Fibroblast of upper back skin (primary cell): ENCODE data around the gene SLC12A9.
"Not testable (repeated sequence)": the region's sequence is repeated elsewhere in the genome, so short reads cannot be mapped to it uniquely, and the experiment has no call there.

Experiments
- DNase-seq: peaks from one replicate; pipeline ENCODE4 v3.0.0-alpha.2; 2013

SLC12A9 gene

DNA sequence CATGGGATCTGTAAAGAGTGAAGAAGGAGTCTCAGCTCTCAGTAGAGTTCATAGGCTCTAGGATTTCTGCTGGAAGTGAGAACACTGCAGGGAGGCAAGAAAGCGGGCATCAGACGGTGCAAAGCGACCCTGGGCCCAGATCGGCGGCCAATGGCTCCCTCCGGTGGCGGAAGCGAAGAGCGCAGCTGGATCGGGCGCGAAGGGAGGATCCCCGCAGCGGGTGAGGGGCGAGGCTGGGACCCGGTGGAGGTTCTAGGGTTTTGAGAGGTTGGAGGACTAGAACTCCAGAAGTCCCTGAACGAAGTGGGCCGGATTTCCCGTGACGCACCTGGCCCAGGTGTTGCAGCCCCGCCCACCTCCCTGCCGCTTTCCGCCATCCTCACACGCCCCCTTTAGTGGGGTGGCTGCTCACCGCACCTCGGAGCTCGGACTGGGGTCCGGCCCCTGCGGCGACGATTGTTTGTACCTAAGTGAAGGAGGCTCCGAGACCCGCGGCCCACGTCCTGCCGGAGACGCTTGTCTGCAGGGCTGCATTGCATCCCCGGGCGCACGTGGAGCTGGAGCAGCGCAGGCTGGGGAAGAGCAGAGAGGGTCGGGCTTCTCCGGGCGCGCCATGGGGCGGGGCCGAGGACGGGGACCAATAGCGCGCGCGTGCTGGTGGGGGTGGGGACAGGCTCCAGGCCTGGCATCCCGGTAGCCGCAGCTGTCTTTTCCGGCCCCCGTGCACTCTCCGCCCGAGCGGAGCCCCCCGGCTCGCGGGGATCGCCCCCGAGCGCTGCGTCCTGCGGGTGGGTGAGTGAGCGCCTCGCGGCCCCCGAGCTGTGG lies at the start of gene SLC12A9:
TSS of gene SLC12A9 (plus strand) at position 666 of the 825 bp plus-strand sequence. CDS start 1,485 bp downstream, outside the sequence.
- peak; percentile 90 for DNase-seq

GRCh38 chr7:100802951-100803350 lies 49.6 kb upstream of the SLC12A9 start:
- DNase-seq: no peak

GRCh38 chr7:100803398-100804161 lies 48.9 kb upstream of the SLC12A9 start:
- peak; percentile 85 for DNase-seq

DNA sequence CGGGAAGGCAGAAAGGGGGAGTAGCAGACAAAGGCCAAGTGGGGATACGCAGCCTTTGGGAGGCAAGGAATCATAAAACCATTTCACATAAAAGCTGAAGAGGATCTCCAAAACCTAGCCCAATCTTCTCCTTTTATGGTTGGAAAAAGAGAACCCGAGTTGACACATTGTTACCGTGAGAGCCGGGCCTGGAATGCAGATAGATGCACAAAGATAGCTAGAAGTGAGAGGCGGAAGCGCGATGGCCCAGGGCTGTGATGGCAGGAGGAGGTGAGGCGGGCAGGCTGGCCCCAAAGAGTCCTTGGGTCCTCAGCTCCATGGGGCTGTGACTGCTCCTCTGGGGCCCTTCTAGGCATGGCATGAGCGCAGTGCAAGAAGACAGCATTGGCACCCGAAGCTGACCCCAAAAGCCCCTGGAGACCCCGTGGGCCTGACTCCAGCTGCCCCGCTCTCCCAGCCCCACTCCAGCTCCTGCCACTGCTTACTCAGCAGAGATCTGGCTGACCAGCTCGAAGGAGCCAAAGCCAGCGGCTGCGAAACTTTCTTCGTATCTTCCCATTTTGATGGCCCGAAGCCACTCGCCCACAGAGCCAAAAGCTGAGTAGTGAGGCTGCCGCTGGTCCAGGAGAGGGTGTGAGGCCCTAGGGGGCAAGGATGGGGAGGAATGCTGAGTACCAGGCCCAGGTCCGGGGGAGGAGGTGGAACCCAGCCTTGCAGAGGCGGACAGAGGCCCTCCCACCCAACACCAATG lies 47.7 kb upstream of the SLC12A9 start:
- DNase-seq: no peak

DNA sequence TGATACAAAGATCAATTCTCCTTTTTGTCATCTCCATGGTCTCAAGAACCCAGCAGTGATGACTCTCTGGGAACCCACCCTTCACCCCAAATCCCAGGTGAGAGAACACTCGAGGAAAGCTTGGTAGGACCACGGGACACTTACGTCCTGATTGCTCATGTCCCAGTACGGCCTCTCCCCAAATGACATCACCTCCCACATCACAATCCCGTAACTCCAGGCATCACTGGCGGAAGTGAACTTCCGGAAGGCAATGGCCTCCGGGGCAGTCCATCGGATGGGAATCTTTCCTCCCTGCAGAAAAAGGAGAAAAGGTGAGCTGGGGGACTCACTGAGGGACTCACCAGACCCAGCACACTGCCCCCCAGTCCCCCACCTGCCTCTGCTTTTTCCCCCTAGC lies 46.2 kb upstream of the SLC12A9 start:
- DNase-seq: no peak

DNA sequence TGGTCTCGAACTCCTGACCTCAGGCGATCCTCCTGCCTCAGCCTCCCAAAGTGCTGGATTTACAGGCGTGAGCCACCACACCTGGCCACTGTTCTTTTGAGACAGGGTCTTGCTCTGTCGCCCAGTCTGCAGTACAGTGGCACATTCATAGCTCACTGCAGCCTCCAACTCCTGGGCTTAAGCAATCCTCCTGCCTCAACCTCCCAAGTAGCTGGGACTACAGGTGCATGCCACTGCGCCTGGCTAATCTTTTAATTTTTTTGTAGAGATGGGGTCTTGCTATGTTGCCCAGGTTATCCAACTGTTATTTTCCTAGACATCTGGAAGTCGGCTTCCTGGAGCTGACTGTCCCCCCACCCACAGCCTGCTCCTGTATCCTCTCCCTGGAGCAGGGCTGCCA lies 45.6 kb upstream of the SLC12A9 start:
- DNase-seq: not testable (repeated sequence)

DNA sequence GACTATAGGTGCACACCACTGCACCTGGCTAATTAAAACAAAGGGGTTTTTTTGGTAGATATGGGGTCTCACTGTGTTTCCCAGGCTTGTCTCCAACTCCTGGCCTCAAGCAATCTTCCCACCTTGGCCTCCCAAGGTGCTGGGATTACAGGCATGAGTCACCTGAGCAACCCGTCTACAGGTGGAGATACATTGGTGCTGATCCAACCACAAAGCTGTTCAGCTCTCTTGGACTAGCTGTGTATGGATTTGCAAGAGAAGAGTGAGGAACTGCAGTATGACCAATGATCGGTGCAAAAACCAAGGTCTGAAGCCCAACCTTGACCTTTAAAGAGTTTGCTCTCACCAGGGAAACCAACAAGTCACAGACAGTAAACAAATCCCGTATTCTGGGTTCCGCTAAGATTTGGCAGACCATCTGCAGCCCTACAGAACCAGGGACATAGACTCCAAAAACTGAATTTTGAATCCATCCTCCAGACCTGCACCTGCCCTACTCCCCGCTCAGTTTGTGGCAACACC lies 44.1 kb upstream of the SLC12A9 start:
- DNase-seq: no peak

DNA sequence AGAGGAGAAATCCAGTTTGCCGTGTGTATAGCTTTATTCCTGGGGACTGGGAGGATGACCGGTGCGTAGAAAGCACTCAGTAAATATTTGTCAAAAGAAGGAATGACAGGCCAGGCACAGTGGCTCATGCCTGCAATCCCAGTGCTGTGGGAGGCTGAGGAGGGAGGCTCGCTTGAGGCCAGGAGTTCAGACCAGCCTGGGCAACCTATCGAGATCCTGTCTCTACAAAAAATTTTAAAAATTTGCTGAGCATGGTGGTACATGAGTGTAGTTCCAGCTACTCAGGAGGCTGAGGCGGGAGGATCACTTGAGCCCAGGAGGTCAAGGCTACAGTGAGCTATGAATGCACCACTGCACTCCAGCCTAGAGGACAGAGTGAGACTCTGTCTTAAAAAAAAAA lies 41.0 kb upstream of the SLC12A9 start:
- DNase-seq: no peak

DNA sequence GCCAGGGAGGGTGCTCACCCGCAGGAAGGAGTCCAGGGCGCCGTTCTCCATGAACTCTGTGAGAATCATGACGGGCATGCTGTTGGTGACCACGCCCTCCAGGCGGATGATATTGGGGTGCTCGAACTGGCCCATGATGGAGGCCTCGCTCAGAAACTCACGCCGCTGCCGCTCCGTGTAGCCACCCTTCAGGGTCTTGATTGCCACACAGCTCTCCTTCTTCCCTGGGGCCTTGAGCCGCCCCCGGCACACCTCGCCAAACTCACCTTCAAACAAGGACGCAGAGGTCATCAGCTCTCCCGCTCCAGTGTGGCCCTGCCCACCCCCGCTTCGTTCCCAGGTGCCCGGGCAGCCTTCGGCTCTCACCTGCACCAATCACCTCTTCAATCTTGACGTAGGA lies 39.8 kb upstream of the SLC12A9 start:
- no peak for DNase-seq

GRCh38 chr7:100816515-100816914 lies 36.0 kb upstream of the SLC12A9 start:
- DNase-seq: not testable (repeated sequence)

DNA sequence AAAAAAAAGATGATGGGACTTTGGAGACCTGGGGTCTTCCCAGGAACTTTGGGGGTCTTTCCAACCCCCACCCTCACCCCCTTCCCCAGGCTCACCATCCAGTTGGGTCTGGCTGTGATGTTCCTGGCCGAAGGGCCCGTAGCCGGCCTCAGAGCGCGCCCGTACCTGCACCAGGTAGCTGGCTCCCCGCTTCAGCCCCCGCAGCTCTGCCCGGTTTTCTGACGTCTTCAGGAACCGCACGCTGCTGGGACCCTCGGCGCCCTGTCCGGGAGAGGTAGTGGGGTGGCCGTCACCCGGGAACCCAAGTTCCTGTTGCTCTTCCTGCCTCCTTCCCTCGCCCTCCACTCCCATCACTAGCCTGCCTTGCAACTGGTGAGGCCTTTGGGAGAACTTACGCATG lies 35.4 kb upstream of the SLC12A9 start:
- no peak for DNase-seq

- no peak for DNase-seq
Observed at GRCh38 chr7:100818366-100818765, 34.1 kb upstream of the SLC12A9 start.

GRCh38 chr7:100818825-100819224 lies 33.7 kb upstream of the SLC12A9 start:
- DNase-seq: no peak

GRCh38 chr7:100819586-100819985 lies 32.9 kb upstream of the SLC12A9 start:
- DNase-seq: no peak

DNA sequence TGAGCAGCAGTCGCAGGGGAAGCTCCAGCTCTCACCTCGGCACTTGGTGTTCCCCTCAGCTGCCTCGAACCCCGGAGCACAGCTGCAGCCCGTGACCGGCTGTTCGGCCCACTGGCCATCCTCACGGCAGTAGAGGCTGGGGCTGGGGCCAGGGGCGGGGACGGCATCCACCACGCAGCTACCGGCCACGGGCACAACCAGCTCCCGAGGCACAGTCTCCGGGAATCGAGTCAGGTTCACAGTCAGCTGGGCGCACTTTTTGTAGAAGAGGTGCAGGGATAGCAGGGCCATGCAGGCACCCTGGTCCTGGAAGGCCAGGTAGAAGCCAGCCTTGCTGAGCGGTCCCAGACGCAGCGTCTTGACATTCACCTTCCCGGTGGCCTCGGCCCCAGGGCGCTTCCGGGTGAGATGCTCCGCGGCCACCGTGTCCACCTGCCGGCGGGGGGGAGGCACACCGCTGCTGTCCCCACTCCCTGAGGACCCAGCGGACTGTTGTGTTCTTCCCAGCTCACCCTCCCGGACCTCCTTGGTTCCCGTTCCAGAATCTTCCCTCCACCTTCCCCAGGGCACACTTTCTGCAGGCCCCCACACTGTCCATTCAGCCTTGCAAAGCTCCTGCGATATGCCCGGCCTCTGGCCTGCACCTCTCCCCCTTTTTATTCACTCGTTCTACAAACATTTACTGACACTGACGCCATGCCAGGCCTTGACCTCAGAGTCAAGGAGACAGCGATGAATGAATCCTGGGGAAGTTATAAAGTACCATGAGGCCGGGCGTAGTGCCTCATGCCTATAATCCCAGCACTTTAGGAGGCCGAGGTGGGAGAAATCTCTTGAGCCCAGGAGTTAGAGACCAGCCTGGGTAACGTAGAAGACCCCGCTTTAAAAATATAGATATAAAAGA lies 30.0 kb upstream of the SLC12A9 start:
- no peak for DNase-seq

- DNase-seq: no peak
Observed at GRCh38 chr7:100823140-100823525, 29.4 kb upstream of the SLC12A9 start.

DNA sequence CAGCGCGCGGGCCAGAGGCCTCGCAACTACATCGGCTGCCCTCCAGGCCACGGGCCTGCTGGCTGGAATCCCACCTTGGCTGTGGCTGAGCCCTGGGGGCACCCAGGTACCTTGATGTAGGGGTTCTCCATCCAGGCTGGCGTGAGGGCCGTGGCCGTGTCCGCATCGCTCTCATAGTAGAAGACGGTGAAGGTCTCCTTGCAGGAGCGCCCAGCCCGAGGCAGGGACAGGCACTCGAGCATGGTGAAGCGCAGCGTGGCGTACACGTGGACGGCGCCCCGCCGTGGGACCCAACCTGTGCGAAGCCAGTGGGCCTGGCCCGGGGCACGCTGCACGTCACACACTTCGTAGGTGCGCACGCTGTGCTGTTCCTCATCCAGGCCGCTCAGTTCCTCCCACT lies 29.0 kb upstream of the SLC12A9 start:
- DNase-seq: no peak

GRCh38 chr7:100824499-100825214 lies 27.9 kb upstream of the SLC12A9 start:
- no peak for DNase-seq

DNA sequence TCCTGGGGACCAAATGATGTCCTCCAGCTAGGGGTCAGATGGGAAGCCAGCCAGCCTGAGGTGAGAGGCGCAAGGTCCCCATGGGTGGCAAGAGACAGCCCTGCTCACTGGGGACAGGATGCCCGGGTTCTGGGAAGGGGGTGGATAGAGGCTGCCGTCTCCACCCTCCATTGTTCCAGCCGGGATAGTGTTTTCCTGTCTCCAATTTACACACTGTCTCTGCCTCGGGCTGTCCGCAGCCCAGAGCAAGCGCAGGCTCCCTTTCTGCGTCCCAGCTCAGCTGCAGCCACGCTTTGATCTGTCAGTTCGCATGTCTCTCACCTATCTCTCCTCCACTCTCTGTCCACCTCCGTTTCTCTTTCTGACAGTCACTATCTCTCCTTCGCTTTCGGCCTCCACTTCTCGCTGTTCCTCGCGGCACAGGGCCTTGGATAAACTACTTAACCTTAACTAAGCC lies 27.3 kb upstream of the SLC12A9 start:
- no peak for DNase-seq

- DNase-seq: peak; percentile 55
Observed at GRCh38 chr7:100825751-100826513, 26.6 kb upstream of the SLC12A9 start.
